Measurements from ENCODE around the gene HIVEP3.

HIVEP3 gene

DNA sequence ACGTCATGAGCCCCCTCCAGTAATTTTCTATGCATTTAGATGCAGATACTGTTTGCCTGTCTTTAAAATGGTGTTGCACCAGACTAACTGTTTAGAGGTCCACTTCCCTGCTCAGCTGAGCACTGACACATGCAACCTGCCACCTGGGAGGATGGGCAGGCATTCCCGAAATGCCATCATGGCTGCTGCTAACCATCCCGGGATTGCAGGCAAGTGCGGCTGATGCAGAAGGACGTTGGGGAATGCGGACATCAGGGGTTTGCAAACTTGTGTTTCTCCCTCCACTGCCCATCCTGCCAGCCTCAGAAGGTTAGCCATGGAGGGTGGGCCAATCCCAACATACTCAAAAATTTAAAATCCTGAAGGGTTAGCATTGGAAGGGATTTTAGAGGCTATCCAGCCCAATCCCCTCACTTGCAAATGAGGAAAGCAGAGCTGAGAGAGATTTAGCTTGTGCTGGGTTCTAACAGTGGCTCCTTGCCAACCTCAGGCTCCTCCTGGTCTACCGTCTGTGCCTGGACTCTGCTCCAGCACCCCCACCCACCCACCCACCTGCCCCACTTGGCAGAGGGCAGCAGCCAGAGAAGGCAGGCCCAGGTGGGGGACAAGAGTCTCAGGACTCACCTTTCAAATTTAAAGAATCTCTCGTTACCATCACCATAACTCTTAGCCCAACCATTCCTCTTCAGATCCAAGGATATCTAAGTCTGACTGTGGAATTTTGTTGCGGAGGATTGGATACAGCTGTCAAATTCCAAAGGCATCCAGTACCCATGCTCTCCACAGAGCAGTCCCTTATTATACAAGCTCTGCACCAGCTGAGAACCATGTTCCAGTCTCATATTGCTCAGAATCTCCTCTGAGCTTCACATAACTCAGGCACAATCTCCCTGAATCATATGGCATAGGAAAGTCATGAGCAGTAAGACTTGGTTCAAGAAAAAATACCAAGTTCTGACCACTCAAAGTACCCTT, 34.2 kb downstream of the HIVEP3 start:
- TF ChIP-seq, protein P1, sequence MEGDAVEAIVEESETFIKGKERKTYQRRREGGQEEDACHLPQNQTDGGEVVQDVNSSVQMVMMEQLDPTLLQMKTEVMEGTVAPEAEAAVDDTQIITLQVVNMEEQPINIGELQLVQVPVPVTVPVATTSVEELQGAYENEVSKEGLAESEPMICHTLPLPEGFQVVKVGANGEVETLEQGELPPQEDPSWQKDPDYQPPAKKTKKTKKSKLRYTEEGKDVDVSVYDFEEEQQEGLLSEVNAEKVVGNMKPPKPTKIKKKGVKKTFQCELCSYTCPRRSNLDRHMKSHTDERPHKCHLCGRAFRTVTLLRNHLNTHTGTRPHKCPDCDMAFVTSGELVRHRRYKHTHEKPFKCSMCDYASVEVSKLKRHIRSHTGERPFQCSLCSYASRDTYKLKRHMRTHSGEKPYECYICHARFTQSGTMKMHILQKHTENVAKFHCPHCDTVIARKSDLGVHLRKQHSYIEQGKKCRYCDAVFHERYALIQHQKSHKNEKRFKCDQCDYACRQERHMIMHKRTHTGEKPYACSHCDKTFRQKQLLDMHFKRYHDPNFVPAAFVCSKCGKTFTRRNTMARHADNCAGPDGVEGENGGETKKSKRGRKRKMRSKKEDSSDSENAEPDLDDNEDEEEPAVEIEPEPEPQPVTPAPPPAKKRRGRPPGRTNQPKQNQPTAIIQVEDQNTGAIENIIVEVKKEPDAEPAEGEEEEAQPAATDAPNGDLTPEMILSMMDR (IDR thresholded peaks at IDR 0.05; ENCODE audit: low read depth, low read length) = no peak
- DNase-seq (ENCODE audit: extremely low read depth, low read depth) = no peak

DNA sequence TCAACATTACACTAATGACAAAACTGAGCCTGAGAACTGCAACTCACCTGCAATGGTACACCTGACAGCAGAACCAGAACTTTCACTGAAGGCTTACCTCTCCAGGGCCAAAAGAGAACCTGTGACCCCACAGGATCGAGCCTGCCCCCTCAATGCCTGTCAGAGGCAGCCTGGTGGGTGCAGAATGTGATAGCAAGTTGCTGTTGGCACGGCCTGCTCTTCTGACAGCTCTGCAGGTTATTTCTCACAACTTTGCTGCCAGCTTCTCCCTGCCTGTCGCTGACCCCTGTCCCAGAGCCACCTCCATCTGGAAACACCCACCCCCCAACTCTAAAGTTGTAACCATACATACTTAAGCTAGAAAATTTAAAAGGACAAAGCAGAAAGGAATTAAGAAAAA, 35.2 kb downstream of the HIVEP3 start:
- DNase-seq (ENCODE audit: extremely low read depth, low read depth) = no peak
- TF ChIP-seq, protein P1 (IDR thresholded peaks at IDR 0.05; ENCODE audit: low read depth, low read length) = no peak

DNA sequence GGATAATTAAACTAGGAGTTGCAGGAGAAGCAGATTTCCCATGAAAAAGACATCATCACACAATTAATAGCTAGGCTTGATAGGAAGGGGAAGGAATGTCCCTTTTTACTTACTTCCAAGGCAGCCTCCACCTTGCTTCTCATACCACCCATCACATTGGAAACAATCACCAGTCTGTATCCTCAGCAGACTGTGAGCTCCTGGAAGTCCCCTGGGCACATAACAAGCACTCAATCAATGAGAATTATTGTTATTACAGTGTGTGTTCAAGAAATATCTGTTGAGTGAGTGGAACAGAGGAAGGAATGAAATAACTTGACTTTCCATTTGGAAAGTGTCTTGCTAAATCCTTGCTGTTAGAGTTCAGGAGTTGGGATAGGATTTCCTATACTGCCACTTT, 36.2 kb downstream of the HIVEP3 start:
- TF ChIP-seq, protein P1 (IDR thresholded peaks at IDR 0.05; ENCODE audit: low read depth, low read length) = no peak
- no peak for DNase-seq (ENCODE audit: extremely low read depth, low read depth)

DNA sequence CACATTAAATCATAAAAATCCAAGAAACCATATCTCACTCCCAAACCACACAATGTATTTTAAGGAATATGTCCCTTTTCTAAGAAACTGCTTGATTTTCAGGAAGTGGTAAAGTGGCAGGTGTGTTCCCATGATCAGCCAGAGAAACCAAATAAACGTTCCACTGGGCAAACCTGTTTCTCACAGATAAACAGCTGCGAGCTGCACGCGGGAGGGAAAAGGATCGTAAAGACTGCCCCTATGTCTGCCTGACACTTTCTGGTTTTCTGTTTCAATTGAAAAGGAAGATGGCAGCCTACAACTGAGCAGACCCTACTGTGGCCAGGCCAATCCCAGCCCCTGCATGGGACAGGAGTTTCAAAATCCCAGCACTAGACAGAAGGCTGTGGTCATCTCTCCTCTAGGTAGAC, 36.6 kb downstream of the HIVEP3 start:
- TF ChIP-seq, protein P1 (IDR thresholded peaks at IDR 0.05; ENCODE audit: low read depth, low read length) = no peak

DNA sequence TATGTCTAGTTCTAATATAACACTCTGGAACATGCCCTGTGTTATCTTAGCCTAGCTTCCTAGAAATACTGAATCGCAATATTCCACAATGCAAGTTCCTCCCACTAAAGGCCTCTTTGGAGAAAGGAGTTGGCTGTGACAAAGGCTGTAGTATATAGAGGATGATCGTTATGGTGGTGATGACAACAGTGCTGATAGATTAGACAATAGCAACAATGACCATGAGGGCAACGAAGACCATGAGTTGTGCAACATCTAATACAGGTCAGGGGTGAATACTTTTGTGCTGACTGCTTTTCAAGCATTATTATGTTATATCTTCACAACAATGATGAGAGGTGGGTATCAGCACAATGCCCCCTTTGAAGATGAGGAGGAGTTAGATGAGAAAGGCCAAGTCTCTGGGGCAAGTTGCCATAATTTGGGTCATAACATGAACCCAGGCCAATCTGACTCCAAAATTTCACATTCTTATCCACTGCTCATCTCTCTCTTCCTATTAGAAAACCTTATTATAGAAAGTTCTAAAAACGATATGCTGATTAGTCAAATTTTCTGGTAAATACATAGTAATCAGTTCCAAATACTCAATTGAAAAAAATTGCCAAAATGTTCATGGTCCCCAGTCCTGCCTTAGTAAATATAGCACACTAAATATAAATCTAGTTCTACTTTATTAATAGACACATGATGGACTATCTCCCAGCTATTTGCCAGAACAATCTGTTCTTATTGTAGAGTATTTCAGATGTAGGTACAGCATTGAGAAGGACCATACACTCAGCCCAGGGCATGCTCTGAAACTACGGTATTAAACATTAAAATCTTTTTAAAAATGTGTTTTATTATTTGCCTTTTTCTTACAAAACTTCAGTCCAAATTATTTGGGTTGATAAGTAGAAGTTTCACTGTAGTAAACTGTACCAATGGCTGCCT, 37.5 kb downstream of the HIVEP3 start:
- TF ChIP-seq, protein P1 (IDR thresholded peaks at IDR 0.05; ENCODE audit: low read depth, low read length) = no peak
- DNase-seq (ENCODE audit: extremely low read depth, low read depth) = no peak

More for the DNA sequence above, 36.6 kb downstream of the HIVEP3 start:
- DNase-seq (ENCODE audit: extremely low read depth, low read depth) = no peak

DNA sequence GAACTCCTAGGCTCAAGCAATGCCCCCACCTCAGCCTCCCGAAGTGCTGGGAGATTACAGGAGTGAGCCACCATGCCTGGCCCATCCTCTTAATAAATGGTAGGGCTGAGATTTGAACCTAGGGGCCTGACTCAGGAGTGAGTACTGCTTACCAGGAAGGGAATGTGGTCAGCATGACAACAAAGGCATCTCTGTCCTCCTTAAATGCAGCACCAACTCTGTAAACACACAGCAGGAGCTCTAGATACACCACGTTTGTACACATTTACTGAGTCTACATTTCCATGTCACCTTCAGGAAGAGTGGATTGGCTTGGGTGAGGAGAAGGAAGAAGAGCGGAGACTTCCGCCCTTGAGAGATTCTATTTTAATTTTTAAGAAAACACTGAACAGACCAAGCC, 38.5 kb downstream of the HIVEP3 start:
- DNase-seq (ENCODE audit: extremely low read depth, low read depth) = no peak
- TF ChIP-seq, protein P1 (IDR thresholded peaks at IDR 0.05; ENCODE audit: low read depth, low read length) = no peak

All from AG09319 (cell line).